HL-60 (cell line): ENCODE measurements around the gene SSNA1.

Source experiments
- DNase-seq, 2 experiments: peaks; one replicate each; pipeline ENCODE4 v3.0.0-alpha.2; 2010 to 2020; ENCODE audit warnings: low read depth in 1 of 2, low spot score in 1 of 2
- H3K27ac ChIP-seq: fragments of 250-450 bp; sonication (Bioruptor Pico); replicated peaks from 2 replicates; pipeline ENCODE4 v1.5.1; 2020; ENCODE audit warnings: mild to moderate bottlenecking, moderate library complexity
- H3K27me3 ChIP-seq: fragments of 250-450 bp; sonication (Bioruptor Pico); 2 replicates; pipeline ENCODE4 v1.5.1; 2021; ENCODE audit warnings: mild to moderate bottlenecking, moderate library complexity; ENCODE audit not compliant: insufficient read depth, poor library complexity, severe bottlenecking
- H3K4me3 ChIP-seq: replicated peaks from 2 replicates; pipeline ENCODE4 v1.5.1; 2011; ENCODE audit warnings: mild to moderate bottlenecking, control low read depth, low read length; ENCODE audit not compliant: insufficient read depth
- CTCF ChIP-seq: IDR thresholded peaks from one replicate; pipeline ENCODE4 v1.5.1; 2011; ENCODE audit warnings: low read length, control low read depth, inconsistent platforms; ENCODE audit not compliant: insufficient read depth
- GABPA ChIP-seq: IDR thresholded peaks from 2 replicates; pipeline ENCODE4 v1.6.1; 2012; ENCODE audit warnings: low read depth
- POLR2AphosphoS5 ChIP-seq: IDR thresholded peaks from 2 replicates; pipeline ENCODE4 v1.6.1; 2012; ENCODE audit warnings: low read depth
- REST ChIP-seq: IDR thresholded peaks from 2 replicates; pipeline ENCODE4 v1.6.1; 2012; ENCODE audit warnings: low read depth; ENCODE audit not compliant: insufficient replicate concordance
- SPI1 ChIP-seq: IDR thresholded peaks from 2 replicates; pipeline ENCODE4 v1.6.1; 2012; ENCODE audit warnings: low read depth, mild to moderate bottlenecking, borderline replicate concordance

The SSNA1 gene

GRCh38 chr9:137168904-137169856 is 19.3 kb upstream of the SSNA1 start:
- peak overlapping the region; percentile 40 for H3K4me3 ChIP-seq

GRCh38 chr9:137169896-137170358 is 18.5 kb upstream of the SSNA1 start, which contains the start of gene LRRC26:
LRRC26 (minus strand) TSS chr9:137170051; CDS start chr9:137169943, 108 bp downstream.
- no peak for DNase-seq
- Histone ChIP-seq H3K4me3 (peak within 1 kb of the TSS; percentile 40), H3K27ac (no peak within 1 kb of the TSS), H3K27me3 (peaks cover 15% of the 10 kb centered on the region)
- TF ChIP-seq CTCF (no peak), GABPA (no peak), SPI1 (no peak), REST (no peak), POLR2AphosphoS5 (no peak)

More at GRCh38 chr9:137168904-137169856, 19.3 kb upstream of the SSNA1 start:
- TF ChIP-seq SPI1 (no peak), GABPA (no peak), CTCF (no peak), POLR2AphosphoS5 (no peak), REST (no peak)
- peak; percentile 55 to 79 for DNase-seq
- Histone ChIP-seq H3K27me3 (peaks cover 20% of the 10 kb centered on the region), H3K27ac (no peak overlapping the region)

GRCh38 chr9:137170486-137171148 is 17.9 kb upstream of the SSNA1 start:
- H3K27me3 ChIP-seq = peaks cover 14% of the 10 kb centered on the region
- no peak for DNase-seq
- no peak overlapping the region for H3K27ac ChIP-seq
- no peak overlapping the region for H3K4me3 ChIP-seq
- TF ChIP-seq POLR2AphosphoS5 = no peak
- no peak for TF ChIP-seq REST
- no peak for TF ChIP-seq SPI1
- TF ChIP-seq GABPA = no peak
- TF ChIP-seq CTCF = no peak
